ENCODE results near the gene DYNC1LI2.

DNA sequence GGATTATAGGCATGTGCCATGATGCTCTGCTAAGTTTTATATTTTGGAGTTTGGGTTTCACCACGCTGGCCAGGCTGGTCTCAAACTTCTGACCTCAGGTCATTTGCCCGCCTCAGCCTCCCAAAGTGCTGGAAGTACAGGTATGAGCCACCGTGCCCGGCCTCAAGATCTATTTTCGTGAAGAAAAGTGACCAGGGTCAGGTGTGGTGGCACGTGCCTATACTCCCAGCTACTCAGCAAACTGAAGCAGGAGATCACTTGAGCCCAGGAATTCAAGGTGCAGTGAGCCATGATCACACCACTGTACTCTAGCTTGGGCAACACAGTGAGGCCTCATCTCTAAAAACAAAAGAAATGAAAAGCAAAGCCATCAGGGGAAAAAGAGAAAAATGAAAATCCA lies 73.6 kb downstream of the DYNC1LI2 start:
- TF ChIP-seq, protein P1, sequence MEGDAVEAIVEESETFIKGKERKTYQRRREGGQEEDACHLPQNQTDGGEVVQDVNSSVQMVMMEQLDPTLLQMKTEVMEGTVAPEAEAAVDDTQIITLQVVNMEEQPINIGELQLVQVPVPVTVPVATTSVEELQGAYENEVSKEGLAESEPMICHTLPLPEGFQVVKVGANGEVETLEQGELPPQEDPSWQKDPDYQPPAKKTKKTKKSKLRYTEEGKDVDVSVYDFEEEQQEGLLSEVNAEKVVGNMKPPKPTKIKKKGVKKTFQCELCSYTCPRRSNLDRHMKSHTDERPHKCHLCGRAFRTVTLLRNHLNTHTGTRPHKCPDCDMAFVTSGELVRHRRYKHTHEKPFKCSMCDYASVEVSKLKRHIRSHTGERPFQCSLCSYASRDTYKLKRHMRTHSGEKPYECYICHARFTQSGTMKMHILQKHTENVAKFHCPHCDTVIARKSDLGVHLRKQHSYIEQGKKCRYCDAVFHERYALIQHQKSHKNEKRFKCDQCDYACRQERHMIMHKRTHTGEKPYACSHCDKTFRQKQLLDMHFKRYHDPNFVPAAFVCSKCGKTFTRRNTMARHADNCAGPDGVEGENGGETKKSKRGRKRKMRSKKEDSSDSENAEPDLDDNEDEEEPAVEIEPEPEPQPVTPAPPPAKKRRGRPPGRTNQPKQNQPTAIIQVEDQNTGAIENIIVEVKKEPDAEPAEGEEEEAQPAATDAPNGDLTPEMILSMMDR (IDR thresholded peaks at IDR 0.05) = no peak
- TF ChIP-seq POLR2A (IDR thresholded peaks at IDR 0.05) = no peak
- no peak for TF ChIP-seq EP300 (IDR thresholded peaks at IDR 0.05)
- TF ChIP-seq POLR2AphosphoS5 (IDR thresholded peaks at IDR 0.05) = no peak

Data from suprapubic skin (tissue), 4 donors.